ENCODE measurements around the gene KCTD4.

The KCTD4 gene

DNA sequence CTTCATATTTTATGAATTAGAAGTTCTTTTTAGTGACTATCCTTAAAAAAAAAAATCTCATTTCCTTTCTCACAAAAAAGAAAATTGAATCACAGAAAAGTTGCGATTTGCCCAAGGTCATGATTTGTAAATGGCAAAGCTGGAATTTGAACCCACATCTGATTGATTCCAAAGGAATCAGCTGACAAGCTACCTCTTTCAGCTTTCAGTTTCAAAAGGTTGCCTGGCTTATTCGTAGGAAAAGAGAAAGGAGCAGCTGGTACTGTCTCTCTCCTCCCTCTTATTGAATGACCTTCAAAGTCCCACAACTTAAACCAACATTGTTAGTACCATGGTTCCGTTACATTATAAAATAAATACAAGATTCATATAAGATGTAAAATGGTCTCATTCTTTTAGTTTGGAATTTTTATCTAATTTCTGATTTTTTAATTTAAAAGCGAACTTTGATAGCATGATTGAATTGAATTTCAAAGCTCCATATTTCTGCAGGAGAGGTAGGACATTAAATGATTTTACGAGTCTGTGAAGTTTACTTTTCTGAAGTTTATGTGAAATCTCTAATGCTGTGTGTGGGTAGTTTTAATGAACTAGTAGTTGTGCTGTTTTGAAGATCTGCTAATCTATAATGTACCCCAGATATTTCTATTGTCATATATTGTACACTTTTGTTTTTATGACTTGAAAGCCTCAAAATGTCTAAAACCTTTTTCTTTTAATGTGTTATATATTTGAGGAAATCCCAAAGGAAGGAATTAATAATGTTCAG is 18.5 kb upstream of the KCTD4 start:
- Histone ChIP-seq H2AFZ (ENCODE audit: low read depth, low read length) (no peak overlapping the region), H3K4me2 (ENCODE audit: low read length) (no peak overlapping the region), H3K27ac (ENCODE audit: low read length) (no peak overlapping the region)

GRCh38 chr13:45218689-45219088 is 17.8 kb upstream of the KCTD4 start:
- no peak overlapping the region for H3K4me2 ChIP-seq (ENCODE audit: low read length)
- no peaks in the 10 kb centered on the region for H3K79me2 ChIP-seq (ENCODE audit: low read length)
- H3K9ac ChIP-seq (ENCODE audit: low read length) = no peak overlapping the region
- no peaks in the 10 kb centered on the region for H3K36me3 ChIP-seq (replicated peaks; ENCODE audit: low read depth, low read length)
- H3K27ac ChIP-seq (ENCODE audit: low read length) = no peak overlapping the region
- no peaks in the 10 kb centered on the region for H3K9me3 ChIP-seq (ENCODE audit: insufficient read depth, low read length)
- no peaks in the 10 kb centered on the region for H3K27me3 ChIP-seq (ENCODE audit: low read depth, low read length)
- TF ChIP-seq, protein P1, sequence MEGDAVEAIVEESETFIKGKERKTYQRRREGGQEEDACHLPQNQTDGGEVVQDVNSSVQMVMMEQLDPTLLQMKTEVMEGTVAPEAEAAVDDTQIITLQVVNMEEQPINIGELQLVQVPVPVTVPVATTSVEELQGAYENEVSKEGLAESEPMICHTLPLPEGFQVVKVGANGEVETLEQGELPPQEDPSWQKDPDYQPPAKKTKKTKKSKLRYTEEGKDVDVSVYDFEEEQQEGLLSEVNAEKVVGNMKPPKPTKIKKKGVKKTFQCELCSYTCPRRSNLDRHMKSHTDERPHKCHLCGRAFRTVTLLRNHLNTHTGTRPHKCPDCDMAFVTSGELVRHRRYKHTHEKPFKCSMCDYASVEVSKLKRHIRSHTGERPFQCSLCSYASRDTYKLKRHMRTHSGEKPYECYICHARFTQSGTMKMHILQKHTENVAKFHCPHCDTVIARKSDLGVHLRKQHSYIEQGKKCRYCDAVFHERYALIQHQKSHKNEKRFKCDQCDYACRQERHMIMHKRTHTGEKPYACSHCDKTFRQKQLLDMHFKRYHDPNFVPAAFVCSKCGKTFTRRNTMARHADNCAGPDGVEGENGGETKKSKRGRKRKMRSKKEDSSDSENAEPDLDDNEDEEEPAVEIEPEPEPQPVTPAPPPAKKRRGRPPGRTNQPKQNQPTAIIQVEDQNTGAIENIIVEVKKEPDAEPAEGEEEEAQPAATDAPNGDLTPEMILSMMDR (IDR thresholded peaks at IDR 0.05; ENCODE audit: low read depth, low read length) = no peak
- TF ChIP-seq EZH2phosphoT487 (IDR thresholded peaks at IDR 0.05; ENCODE audit: low read depth) = no peak
- no peaks in the 10 kb centered on the region for H3K4me1 ChIP-seq (ENCODE audit: low read length)
- H4K20me1 ChIP-seq (ENCODE audit: insufficient read depth, low read length) = no peaks in the 10 kb centered on the region
- no peak overlapping the region for H3K4me3 ChIP-seq (ENCODE audit: low read length)
- no peak overlapping the region for H2AFZ ChIP-seq (ENCODE audit: low read depth, low read length)

More for the DNA sequence above, 18.5 kb upstream of the KCTD4 start:
- no peak overlapping the region for H3K9ac ChIP-seq (ENCODE audit: low read length)
- no peaks in the 10 kb centered on the region for H3K27me3 ChIP-seq (ENCODE audit: low read depth, low read length)
- no peaks in the 10 kb centered on the region for H3K9me3 ChIP-seq (ENCODE audit: insufficient read depth, low read length)
- H3K4me1 ChIP-seq (ENCODE audit: low read length) = no peaks in the 10 kb centered on the region
- H3K4me3 ChIP-seq (ENCODE audit: low read length) = no peak overlapping the region
- TF ChIP-seq EZH2phosphoT487 (IDR thresholded peaks at IDR 0.05; ENCODE audit: low read depth) = no peak
- TF ChIP-seq, protein P1 (IDR thresholded peaks at IDR 0.05; ENCODE audit: low read depth, low read length) = no peak
- no peaks in the 10 kb centered on the region for H3K36me3 ChIP-seq (replicated peaks; ENCODE audit: low read depth, low read length)
- H3K79me2 ChIP-seq (ENCODE audit: low read length) = no peaks in the 10 kb centered on the region
- no peaks in the 10 kb centered on the region for H4K20me1 ChIP-seq (ENCODE audit: insufficient read depth, low read length)

DNA sequence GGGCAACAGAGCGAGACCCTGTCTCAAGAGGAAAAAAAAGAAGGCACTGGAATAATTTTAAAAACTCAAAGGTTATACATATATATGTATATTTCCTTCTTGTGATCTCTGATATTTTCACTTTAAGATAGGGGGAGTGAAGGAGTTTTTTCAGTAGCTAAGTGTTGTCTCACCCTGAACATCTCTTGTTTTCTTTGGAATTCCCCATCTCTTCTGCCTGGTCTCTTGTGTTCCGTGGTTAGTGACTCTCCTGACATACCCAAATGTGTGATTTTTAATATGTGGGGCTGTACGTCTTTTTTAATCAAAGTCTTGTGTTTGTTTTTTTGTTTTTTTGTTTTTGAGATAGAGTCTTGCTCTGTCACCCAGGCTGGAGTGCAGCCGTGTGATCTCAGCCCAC is 15.3 kb upstream of the KCTD4 start:
- Histone ChIP-seq H3K9me3 (ENCODE audit: insufficient read depth, low read length) (no peaks in the 10 kb centered on the region), H3K9ac (ENCODE audit: low read length) (no peak overlapping the region), H3K36me3 (replicated peaks; ENCODE audit: low read depth, low read length) (no peaks in the 10 kb centered on the region), H3K27me3 (ENCODE audit: low read depth, low read length) (no peaks in the 10 kb centered on the region), H3K27ac (ENCODE audit: low read length) (no peak overlapping the region), H3K79me2 (ENCODE audit: low read length) (no peaks in the 10 kb centered on the region), H2AFZ (ENCODE audit: low read depth, low read length) (no peak overlapping the region), H4K20me1 (ENCODE audit: insufficient read depth, low read length) (no peaks in the 10 kb centered on the region), H3K4me3 (ENCODE audit: low read length) (no peak overlapping the region), H3K4me1 (ENCODE audit: low read length) (no peaks in the 10 kb centered on the region), H3K4me2 (ENCODE audit: low read length) (no peak overlapping the region)
- TF ChIP-seq EZH2phosphoT487 (IDR thresholded peaks at IDR 0.05; ENCODE audit: low read depth) = no peak
- TF ChIP-seq, protein P1 (IDR thresholded peaks at IDR 0.05; ENCODE audit: low read depth, low read length) = no peak

- Histone ChIP-seq H3K4me2 (ENCODE audit: low read length) (no peak overlapping the region), H3K4me3 (ENCODE audit: low read length) (no peak overlapping the region), H2AFZ (ENCODE audit: low read depth, low read length) (no peak overlapping the region)
These were observed 14.7 kb upstream of the KCTD4 start for GRCh38 chr13:45215392-45216077.

More at GRCh38 chr13:45215392-45216077, 14.7 kb upstream of the KCTD4 start:
- no peak overlapping the region for H3K9ac ChIP-seq (ENCODE audit: low read length)
- H3K27ac ChIP-seq (ENCODE audit: low read length) = no peak overlapping the region
- no peaks in the 10 kb centered on the region for H3K4me1 ChIP-seq (ENCODE audit: low read length)
- H4K20me1 ChIP-seq (ENCODE audit: insufficient read depth, low read length) = no peaks in the 10 kb centered on the region
- TF ChIP-seq, protein P1 (IDR thresholded peaks at IDR 0.05; ENCODE audit: low read depth, low read length) = no peak
- no peak for TF ChIP-seq EZH2phosphoT487 (IDR thresholded peaks at IDR 0.05; ENCODE audit: low read depth)
- H3K27me3 ChIP-seq (ENCODE audit: low read depth, low read length) = no peaks in the 10 kb centered on the region
- no peaks in the 10 kb centered on the region for H3K79me2 ChIP-seq (ENCODE audit: low read length)
- no peaks in the 10 kb centered on the region for H3K36me3 ChIP-seq (replicated peaks; ENCODE audit: low read depth, low read length)
- no peaks in the 10 kb centered on the region for H3K9me3 ChIP-seq (ENCODE audit: insufficient read depth, low read length)

Measured in OCI-LY3 (cell line).